CD14-positive monocyte (primary cell): ENCODE results near the gene TCF19. TPM values are rescaled to one million over a fixed set of nuclear protein-coding genes. Genes with fewer than 3 reads are reported as not detected.

Experiments
- DNase-seq, 3 donors: peaks; one replicate each; pipeline ENCODE4 v3.0.0-alpha.2; 2011 to 2022
- H2AFZ ChIP-seq: 2 replicates; pipeline ENCODE4 v1.6.0; 2012; ENCODE audit warnings: mild to moderate bottlenecking, low read depth, low read length, inconsistent platforms; ENCODE audit not compliant: insufficient read depth, poor library complexity, severe bottlenecking
- H3K27ac ChIP-seq, 2 donors: 1 replicate in 1 of 2; 2 replicates in 1 of 2; pipeline ENCODE4 v1.5.1; 2012 to 2013; ENCODE audit warnings: low read length in 2 of 2, control low read depth in 1 of 2, inconsistent platforms in 1 of 2, low read depth in 1 of 2, mild to moderate bottlenecking in 1 of 2
- H3K27me3 ChIP-seq, 2 donors: one replicate each; pipeline versions ENCODE4 v1.6.0 to v1.6.1; 2011 to 2013; ENCODE audit warnings: low read length in 2 of 2; ENCODE audit not compliant: control insufficient read depth in 2 of 2, insufficient read depth in 2 of 2
- H3K36me3 ChIP-seq, 2 donors: replicated peaks in 1 of 2; 1 replicate in 1 of 2; 2 replicates in 1 of 2; pipeline versions ENCODE4 v1.5.1 to v1.6.1; 2012 to 2013; ENCODE audit warnings: low read length in 2 of 2, control low read depth in 1 of 2, inconsistent platforms in 1 of 2, mild to moderate bottlenecking in 1 of 2; ENCODE audit not compliant: insufficient read depth in 2 of 2, control insufficient read depth in 1 of 2
- H3K4me1 ChIP-seq, 2 donors: 1 replicate in 1 of 2; 2 replicates in 1 of 2; pipeline versions ENCODE4 v1.5.1 to v1.6.1; 2012 to 2013; ENCODE audit warnings: low read length in 2 of 2, control low read depth in 1 of 2, inconsistent platforms in 1 of 2, mild to moderate bottlenecking in 1 of 2, moderate library complexity in 1 of 2; ENCODE audit not compliant: insufficient read depth in 2 of 2, control insufficient read depth in 1 of 2
- H3K4me2 ChIP-seq: replicated peaks from 2 replicates; pipeline ENCODE3; 2012; ENCODE audit warnings: low read length, moderate library complexity, mild to moderate bottlenecking; ENCODE audit not compliant: poor library complexity, severe bottlenecking; ENCODE audit errors: extremely low read depth
- H3K4me3 ChIP-seq, 3 experiments: fragments of 200-600 bp in 1 of 3; sonication (generic) in 1 of 3; replicated peaks in 1 of 3; 1 replicate in 2 of 3; 2 replicates in 1 of 3; pipeline ENCODE4 v1.5.1; 2011 to 2013; ENCODE audit warnings: low read length in 3 of 3, mild to moderate bottlenecking in 3 of 3, control low read depth in 2 of 3, low read depth in 2 of 3, inconsistent platforms in 1 of 3, moderate library complexity in 1 of 3
- H3K79me2 ChIP-seq: 2 replicates; pipeline ENCODE4 v1.6.0; 2012; ENCODE audit warnings: mild to moderate bottlenecking, control low read depth, inconsistent platforms, low read length, moderate library complexity; ENCODE audit not compliant: insufficient read depth
- H3K9ac ChIP-seq: 2 replicates; pipeline ENCODE4 v1.6.0; 2017; ENCODE audit warnings: low read length, mild to moderate bottlenecking; ENCODE audit not compliant: insufficient read depth, poor library complexity, severe bottlenecking
- H3K9me3 ChIP-seq, 2 donors: replicated peaks in 1 of 2; 1 replicate in 1 of 2; 2 replicates in 1 of 2; pipeline versions ENCODE4 v1.5.1 to v1.6.1; 2012 to 2013; ENCODE audit warnings: low read length in 2 of 2, control low read depth in 1 of 2; ENCODE audit not compliant: control insufficient read depth in 1 of 2, insufficient read depth in 1 of 2
- H4K20me1 ChIP-seq: 2 replicates; pipeline ENCODE4 v1.6.0; 2012; ENCODE audit warnings: mild to moderate bottlenecking, low read length, control low read depth, moderate library complexity; ENCODE audit not compliant: insufficient read depth
- H3K27ac Mint-ChIP-seq, 7 donors: one replicate each; pipeline ENCODE4 v1.8.0; 2020; ENCODE audit warnings: mild to moderate bottlenecking in 7 of 7, mixed read lengths in 7 of 7, moderate library complexity in 6 of 7, inconsistent platforms in 2 of 7
- H3K27me3 Mint-ChIP-seq, 3 donors: one replicate each; pipeline ENCODE4 v1.8.0; 2021 to 2022; ENCODE audit warnings: low read depth in 3 of 3, mild to moderate bottlenecking in 3 of 3, mixed read lengths in 3 of 3, moderate library complexity in 3 of 3, inconsistent platforms in 1 of 3
- H3K36me3 Mint-ChIP-seq, 2 donors: one replicate each; pipeline ENCODE4 v1.8.0; 2020; ENCODE audit warnings: mixed read lengths in 2 of 2, inconsistent platforms in 1 of 2, mild to moderate bottlenecking in 1 of 2
- H3K4me1 Mint-ChIP-seq: one replicate; pipeline ENCODE4 v1.8.0; 2020; ENCODE audit warnings: mild to moderate bottlenecking, mixed read lengths
- H3K4me3 Mint-ChIP-seq, 2 donors: one replicate each; pipeline ENCODE4 v1.8.0; 2020; ENCODE audit warnings: mild to moderate bottlenecking in 2 of 2, mixed read lengths in 2 of 2, moderate library complexity in 1 of 2
- H3K9me3 Mint-ChIP-seq, 7 donors: one replicate each; pipeline ENCODE4 v1.8.0; 2020 to 2022; ENCODE audit warnings: mixed read lengths in 7 of 7, mild to moderate bottlenecking in 6 of 7, moderate library complexity in 6 of 7, inconsistent platforms in 2 of 7
- WGBS: methylation state at CpG from one replicate; pipeline ENCODE4 v1.1.5; 2013; ENCODE audit warnings: missing lambda C conversion rate; ENCODE audit not compliant: insufficient coverage; 5-methylcytosine and 5-hydroxymethylcytosine counted together
- intact Hi-C, 2 donors: fragments of 100-400 bp; cut with micrococcal nuclease; formaldehyde crosslinking; loops; one replicate each; pipeline versions ENCODE4 v1.15.0 to v1.15.1; 2023
- polyA plus RNA-seq, 3 donors: library from polyadenylated mRNA; depleted of rRNA in 1 of 3; unstranded in 2 of 3; stranded (reverse) in 1 of 3; fragments of 300-500 nt in 2 of 3; fragments of >200 nt in 1 of 3; fragmentation: Illumina TruSeq in 2 of 3; gene quantifications; 1 replicate in 2 of 3; 2 replicates in 1 of 3; pipeline ENCODE4 v1.2.3, GENCODE V29; 2012 to 2021
- TF ChIP-seq, protein P1 (sequence below): fragments of 200-600 bp; IDR thresholded peaks from one replicate; pipeline ENCODE4 v1.8.0; 2022; ENCODE audit warnings: antibody characterized with exemption, mild to moderate bottlenecking

The TCF19 gene
- polyA plus RNA-seq, 3 donors, result 0.75 to 1.1 (median 0.80) TPM

- no peaks in the 10 kb centered on the region for H3K4me1 ChIP-seq
- TF ChIP-seq, protein P1, sequence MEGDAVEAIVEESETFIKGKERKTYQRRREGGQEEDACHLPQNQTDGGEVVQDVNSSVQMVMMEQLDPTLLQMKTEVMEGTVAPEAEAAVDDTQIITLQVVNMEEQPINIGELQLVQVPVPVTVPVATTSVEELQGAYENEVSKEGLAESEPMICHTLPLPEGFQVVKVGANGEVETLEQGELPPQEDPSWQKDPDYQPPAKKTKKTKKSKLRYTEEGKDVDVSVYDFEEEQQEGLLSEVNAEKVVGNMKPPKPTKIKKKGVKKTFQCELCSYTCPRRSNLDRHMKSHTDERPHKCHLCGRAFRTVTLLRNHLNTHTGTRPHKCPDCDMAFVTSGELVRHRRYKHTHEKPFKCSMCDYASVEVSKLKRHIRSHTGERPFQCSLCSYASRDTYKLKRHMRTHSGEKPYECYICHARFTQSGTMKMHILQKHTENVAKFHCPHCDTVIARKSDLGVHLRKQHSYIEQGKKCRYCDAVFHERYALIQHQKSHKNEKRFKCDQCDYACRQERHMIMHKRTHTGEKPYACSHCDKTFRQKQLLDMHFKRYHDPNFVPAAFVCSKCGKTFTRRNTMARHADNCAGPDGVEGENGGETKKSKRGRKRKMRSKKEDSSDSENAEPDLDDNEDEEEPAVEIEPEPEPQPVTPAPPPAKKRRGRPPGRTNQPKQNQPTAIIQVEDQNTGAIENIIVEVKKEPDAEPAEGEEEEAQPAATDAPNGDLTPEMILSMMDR, result no peak
- no peaks in the 10 kb centered on the region for H3K9me3 ChIP-seq
- H3K27ac ChIP-seq, result no peak overlapping the region
- Mint-ChIP-seq H3K27ac (no peak overlapping the region), H3K27me3 (peaks cover 4 to 8% (median 4%) of the 10 kb centered on the region in 3 donors), H3K36me3 (no peaks in the 10 kb centered on the region), H3K4me1 (no peaks in the 10 kb centered on the region), H3K9me3 (peaks cover 0 to 2% (median 0%) of the 10 kb centered on the region in 7 donors), H3K4me3 (no peak overlapping the region)
- no peak for DNase-seq
- 90% methylated on average over 2 of the region's 3 CpGs for WGBS
- no peaks in the 10 kb centered on the region for H3K27me3 ChIP-seq
- H3K4me3 ChIP-seq, result no peak overlapping the region
- H3K79me2 ChIP-seq, result no peaks in the 10 kb centered on the region
- intact Hi-C loops, result no loop called here
- H3K4me2 ChIP-seq, result no peak overlapping the region
- no peaks in the 10 kb centered on the region for H3K36me3 ChIP-seq
- H3K9ac ChIP-seq, result no peak overlapping the region
- no peak overlapping the region for H2AFZ ChIP-seq
- no peaks in the 10 kb centered on the region for H4K20me1 ChIP-seq
Measured at GRCh38 chr6:31130751-31131150, 27.6 kb upstream of the TCF19 start.

DNA sequence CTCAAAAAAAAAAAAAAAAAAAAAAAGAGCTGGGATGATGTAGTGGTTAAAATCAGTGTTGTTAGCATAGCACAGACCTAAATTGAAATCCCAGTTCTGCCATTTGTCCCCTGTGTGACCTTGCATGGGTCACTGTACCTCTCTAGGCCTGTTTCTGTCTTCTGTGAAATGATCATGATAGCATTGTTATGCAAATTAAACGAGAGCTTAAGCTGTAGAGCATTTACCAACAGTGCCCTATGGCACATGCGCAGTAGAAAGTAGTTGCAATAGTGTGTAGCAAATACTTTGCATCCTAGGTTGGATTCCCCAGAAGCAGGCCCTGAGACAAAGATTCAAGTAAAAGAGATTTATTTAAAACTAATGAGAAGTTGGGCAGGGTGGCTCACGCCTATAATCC lies 26.8 kb upstream of the TCF19 start:
- no peaks in the 10 kb centered on the region for H3K4me1 ChIP-seq
- WGBS, result no CpG with 5 or more reads among the region's 3 CpGs

More for the DNA sequence above, 26.8 kb upstream of the TCF19 start:
- TF ChIP-seq, protein P1, result no peak
- Histone ChIP-seq H2AFZ (no peak overlapping the region), H3K9ac (no peak overlapping the region), H3K79me2 (no peaks in the 10 kb centered on the region), H3K4me3 (no peak overlapping the region), H3K4me2 (no peak overlapping the region), H3K36me3 (no peaks in the 10 kb centered on the region), H4K20me1 (no peaks in the 10 kb centered on the region), H3K9me3 (no peaks in the 10 kb centered on the region), H3K27me3 (no peaks in the 10 kb centered on the region), H3K27ac (no peak overlapping the region)
- intact Hi-C loops, result no loop called here
- Mint-ChIP-seq H3K9me3 (peaks cover 0 to 1% (median 0%) of the 10 kb centered on the region in 7 donors), H3K4me1 (no peaks in the 10 kb centered on the region), H3K27me3 (peaks cover 2 to 6% (median 2%) of the 10 kb centered on the region in 3 donors), H3K27ac (no peak overlapping the region), H3K4me3 (no peak overlapping the region), H3K36me3 (no peaks in the 10 kb centered on the region)
- no peak for DNase-seq
